AG09319 (cell line): ENCODE results near the gene ADARB1.

ENCODE experiments used
- DNase-seq: peaks from one replicate; pipeline ENCODE4 v3.0.0-alpha.2; 2010; ENCODE audit warnings: low read depth; ENCODE audit errors: extremely low read depth
- CTCF ChIP-seq: IDR thresholded peaks from 2 replicates; pipeline ENCODE4 v1.5.1; 2011; ENCODE audit warnings: low read depth, mild to moderate bottlenecking, inconsistent platforms, low read length, moderate library complexity

Gene ADARB1

GRCh38 chr21:45073301-45074047, 906 bp upstream of the ADARB1 start:
- TF ChIP-seq CTCF, result no peak
- no peak for DNase-seq

GRCh38 chr21:45074818-45075595, 627 bp downstream of the ADARB1 start:
- no peak for DNase-seq
- no peak for TF ChIP-seq CTCF

GRCh38 chr21:45075596-45076244, 1.3 kb downstream of the ADARB1 start:
- DNase-seq, result no peak
- no peak for TF ChIP-seq CTCF

- no peak for DNase-seq
- TF ChIP-seq CTCF, result no peak
Measured at GRCh38 chr21:45076245-45076711, 1.9 kb downstream of the ADARB1 start.

- no peak for TF ChIP-seq CTCF
- DNase-seq, result no peak
Measured at GRCh38 chr21:45078371-45078770, 4.0 kb downstream of the ADARB1 start.

GRCh38 chr21:45078877-45079281, 4.5 kb downstream of the ADARB1 start:
- DNase-seq, result no peak

More at GRCh38 chr21:45078877-45079281, 4.5 kb downstream of the ADARB1 start:
- no peak for TF ChIP-seq CTCF
